Non-pigmented ciliary epithelial cell (primary cell): ENCODE measurements around the gene DACT1.

Source experiments
- DNase-seq: peaks from one replicate; pipeline ENCODE4 v3.0.0-alpha.2; 2010; ENCODE audit warnings: low read depth

The DACT1 gene

GRCh38 chr14:58636129-58636528 lies 1.6 kb upstream of the DACT1 start:
- DNase-seq = no peak

GRCh38 chr14:58637040-58637390 lies 747 bp upstream of the DACT1 start:
- DNase-seq = peak; percentile 72

DNA sequence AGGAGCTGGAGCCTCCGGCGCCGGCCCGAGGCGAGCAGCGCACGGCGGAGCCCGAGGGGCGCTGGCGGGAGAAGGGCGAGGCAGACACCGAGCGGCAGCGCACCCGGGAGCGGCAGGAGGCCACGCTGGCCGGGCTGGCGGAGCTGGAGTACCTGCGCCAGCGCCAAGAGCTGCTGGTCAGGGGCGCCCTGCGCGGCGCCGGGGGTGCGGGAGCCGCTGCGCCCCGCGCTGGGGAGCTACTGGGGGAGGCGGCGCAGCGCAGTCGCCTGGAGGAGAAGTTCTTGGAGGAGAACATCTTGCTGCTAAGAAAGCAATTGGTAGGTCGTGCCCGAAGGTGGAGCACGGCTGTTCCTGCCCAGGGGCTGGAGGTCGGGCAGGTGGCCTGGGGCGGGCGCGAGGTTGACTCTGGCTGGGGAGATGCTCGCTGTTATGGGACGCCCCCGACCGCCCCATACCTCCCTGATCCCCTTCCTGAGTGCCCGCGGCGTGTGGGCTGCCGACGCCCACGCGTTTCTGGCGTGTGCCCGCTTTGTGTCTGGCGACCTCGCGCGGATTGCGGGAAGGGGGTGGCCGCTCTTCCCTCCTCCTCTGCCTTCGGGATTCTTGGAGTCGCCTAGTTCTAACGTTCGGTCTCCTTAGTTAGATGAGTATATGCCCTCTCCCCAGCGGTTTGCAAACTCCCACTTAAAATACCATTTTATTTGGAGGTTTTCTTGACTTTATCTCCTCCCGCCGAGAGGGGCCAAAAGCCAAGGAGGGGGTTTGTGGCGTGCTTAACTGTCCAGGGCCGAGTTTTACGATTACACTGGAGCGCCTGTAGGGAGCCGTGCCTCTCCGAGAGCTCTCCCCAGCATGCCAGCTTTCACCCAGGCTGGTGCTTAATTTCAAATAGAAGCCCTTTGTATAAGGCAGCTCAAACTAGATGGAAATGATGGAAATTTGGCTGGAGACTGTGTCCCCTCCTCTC lies 752 bp downstream of the DACT1 start:
- no peak for DNase-seq

GRCh38 chr14:58639198-58639565 lies 1.4 kb downstream of the DACT1 start:
- no peak for DNase-seq

DNA sequence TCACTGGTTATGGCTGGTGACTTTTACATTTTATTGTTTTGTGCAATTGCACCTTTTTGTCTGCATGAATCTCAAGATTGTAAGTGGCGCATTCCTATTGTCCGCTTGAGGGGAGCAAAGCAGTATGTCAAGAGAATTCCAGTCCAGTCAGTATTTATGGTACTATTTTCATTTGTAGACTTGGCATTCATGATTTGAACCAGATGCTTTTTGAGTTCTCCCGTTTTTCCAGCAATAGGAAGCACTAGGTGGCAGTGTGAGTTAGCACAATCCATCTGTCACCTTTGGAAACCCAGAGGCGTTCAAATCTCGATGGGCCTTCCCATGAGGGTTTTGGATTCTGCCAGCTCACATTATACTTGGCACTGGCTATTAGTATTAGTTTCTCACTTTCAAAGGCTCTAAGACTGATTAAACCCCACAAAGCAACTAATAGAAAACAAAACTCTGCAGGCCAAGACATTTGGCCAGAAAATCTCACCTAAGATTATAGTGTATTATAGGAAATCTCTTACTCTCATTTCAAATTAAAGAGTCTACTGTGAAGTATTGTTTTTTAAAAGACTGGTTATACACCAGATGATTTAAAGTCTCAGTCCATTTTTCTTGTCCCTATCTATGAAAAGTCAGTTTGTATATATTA lies 2.2 kb downstream of the DACT1 start:
- peak; percentile 68 for DNase-seq

DNA sequence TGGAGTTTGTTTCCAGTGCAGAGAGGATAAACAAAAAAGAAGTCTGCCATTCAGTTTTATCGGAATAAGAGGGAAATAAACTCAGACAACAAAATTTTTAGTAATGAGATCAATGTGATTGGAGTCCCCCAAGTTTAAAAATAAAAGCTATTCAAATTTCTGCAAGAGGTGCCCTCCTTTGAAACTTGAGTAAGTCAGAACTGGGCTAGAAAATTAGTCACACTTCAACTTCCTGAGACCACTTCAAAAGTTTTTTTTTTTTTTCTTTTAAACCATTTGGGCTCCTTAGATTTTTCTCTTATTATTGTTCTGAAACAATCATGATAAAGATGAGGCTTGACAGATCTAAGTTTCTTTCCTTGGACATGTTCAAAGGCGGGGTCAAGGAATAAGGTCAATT lies 3.2 kb downstream of the DACT1 start:
- no peak for DNase-seq

GRCh38 chr14:58641509-58641908 lies 3.7 kb downstream of the DACT1 start:
- no peak for DNase-seq

DNA sequence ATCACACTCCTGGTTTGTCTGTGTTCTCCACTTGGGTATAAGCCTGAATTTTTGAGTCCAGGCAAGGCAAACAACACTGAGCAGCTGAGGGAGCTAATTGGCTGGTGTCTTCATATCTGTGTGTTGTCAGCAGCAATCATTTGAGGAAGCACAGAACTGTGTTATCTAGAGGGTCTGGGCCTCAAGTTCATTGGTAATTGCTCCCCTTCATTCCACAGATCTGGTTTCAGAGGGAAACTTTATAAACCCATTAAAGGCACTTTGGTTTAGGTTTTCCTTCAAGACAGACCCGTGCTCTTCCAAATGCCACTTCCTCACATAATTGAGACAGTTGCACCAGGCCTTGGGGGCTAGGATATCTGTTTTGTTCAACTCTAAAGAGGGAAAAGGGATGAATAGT lies 5.6 kb downstream of the DACT1 start:
- DNase-seq = no peak

- DNase-seq = no peak
Observed at GRCh38 chr14:58645641-58646040, 7.9 kb downstream of the DACT1 start.

- DNase-seq = no peak
Observed at GRCh38 chr14:58646479-58646878, 8.7 kb downstream of the DACT1 start.

- DNase-seq = no peak
Observed at GRCh38 chr14:58647777-58648176, 10.0 kb downstream of the DACT1 start.

DNA sequence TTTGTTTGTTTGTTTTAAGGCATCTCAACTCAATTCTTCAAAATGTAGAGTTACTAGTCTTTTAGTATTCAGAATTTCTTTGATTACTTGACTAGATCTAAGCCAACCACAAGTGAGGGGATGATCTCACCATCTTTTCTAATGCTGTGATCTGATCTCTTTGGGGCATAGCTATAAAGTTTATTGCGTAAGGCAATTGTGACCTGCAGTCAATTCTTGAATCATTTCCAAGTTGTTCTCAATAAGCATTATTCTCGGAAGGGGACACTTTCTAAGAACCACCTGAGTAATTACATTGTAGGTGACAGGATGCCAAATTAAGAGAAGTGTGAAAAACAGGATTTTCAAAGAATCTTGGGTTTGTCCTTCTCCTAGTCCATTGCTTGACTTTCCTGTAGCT lies 13.1 kb downstream of the DACT1 start:
- DNase-seq = no peak

DNA sequence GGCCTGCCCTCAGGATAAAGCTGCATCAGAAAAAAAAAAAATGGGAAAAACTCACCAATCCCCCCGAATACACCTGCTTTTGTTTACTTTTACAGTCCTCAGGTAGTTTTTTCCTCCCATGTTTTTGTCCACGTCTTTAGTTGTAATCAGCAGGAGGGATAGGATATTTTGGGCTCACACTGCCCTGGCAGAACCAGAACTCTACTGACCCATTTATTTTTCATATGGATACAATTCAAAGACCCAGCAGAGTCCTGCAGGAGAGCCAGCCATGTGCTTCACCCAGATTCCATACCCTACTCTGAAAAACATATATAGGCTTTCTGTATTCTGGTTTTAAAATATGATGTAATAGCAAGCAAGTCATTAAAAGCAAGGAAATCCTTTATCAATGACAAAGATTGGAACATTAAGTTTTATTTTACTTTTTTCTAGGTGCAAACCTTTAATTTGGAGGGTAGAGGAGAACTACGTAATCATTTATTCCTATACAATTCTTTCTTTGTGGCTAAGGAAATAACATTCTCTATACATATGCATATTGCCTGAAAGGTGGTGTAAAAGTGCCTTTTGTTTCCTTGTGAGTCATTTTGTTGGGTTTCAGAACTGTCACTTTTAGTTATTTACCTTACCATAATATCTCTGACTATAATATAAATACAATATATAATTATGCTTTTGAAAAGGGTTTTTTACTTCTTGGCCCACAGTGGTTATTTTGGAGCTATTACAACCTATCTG lies 19.1 kb downstream of the DACT1 start:
- DNase-seq = no peak

DNA sequence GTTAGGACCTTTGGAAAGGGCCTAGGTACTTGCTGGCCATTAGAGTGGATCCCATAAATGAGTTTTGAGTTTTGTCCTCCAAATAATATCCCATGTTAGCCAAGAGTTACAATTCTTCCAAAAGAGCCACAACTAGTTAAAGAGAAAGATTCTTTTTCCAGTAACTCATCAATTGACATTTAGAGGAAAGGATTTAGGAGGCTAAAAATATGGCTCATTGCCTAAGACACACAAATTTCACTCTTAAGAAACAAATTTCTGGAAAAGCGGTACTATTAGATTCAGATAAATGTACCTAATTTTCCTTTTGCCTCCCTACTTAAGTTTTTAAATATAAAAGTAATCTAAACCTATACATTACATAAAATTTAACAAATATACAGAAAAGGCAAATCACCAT lies 21.3 kb downstream of the DACT1 start:
- no peak for DNase-seq

GRCh38 chr14:58659846-58660245 lies 22.1 kb downstream of the DACT1 start:
- DNase-seq = no peak

DNA sequence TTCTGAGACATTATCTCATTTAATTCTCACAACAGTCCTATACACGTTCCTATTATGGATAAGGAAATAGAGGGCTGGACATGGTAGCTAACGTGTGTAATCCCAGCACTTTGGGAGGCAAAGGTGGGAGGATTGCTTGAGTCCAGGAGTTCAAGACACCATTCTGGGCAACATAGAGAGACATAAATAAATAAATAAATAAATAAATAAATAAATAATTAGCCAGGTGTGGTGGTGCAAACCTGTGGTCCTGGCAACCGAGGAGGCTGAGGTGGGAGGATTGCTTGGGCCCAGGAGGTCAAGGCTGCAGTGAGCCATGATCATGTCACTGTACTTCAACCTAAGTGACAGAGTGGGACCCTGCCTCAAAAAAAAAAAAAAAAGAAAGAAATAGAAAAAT lies 22.6 kb downstream of the DACT1 start:
- DNase-seq = no peak

DNA sequence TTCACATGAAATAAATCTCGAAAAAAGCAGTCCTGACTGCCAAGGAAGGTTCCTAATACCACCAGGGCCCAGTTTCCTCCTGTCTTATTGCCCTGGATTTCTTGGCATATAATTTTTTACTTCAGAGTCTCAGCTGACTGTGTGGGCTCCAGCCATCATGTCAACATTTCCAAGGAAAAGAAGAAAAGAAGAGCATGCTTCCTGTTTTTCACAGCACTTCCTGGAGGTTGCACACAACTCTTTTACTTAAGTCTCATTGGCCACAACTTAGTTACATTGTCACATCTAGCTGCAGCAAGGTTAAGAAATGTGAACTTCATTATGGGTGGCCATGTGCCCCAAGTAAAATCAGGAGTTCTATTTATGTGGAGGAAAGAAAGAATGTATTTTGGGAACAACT lies 24.3 kb downstream of the DACT1 start:
- no peak for DNase-seq

GRCh38 chr14:58662759-58663158 lies 25.0 kb downstream of the DACT1 start:
- no peak for DNase-seq

- DNase-seq = peak; percentile 95
Observed at GRCh38 chr14:58663494-58664111, 25.8 kb downstream of the DACT1 start.

DNA sequence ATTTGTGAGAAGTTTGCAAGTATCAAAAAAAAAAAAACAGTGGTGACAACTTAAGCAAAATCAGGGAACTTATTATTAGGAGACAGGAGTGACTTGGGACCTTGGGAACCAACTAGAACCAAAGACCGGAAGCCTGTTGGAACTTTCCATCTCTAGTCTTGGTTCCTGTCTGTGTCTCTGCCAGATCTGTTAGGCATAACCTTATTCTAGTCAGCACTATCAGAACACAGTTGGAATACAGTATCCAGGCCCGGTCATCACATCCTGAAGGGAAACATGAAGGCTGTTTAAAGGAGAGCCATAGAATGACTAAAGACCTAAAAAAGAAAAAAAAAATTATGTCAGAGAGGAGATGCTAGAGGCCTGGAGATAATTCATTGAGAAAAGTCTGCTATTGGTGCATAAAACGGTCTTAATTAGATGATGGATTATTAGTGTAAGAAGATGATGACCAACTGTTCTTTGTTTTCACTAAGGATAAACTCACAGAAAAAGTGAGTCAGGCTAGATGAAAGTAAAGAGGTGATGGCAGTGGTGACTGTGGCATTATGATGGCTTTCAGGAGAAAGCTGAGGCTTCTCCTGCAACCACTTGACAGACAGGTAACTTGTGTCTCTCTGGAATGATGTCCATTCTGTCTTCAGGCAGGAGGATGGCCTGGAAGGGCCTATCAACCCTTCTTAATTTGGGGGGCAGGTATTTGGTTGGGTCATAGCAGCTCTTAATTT lies 28.2 kb downstream of the DACT1 start:
- DNase-seq = no peak

DNA sequence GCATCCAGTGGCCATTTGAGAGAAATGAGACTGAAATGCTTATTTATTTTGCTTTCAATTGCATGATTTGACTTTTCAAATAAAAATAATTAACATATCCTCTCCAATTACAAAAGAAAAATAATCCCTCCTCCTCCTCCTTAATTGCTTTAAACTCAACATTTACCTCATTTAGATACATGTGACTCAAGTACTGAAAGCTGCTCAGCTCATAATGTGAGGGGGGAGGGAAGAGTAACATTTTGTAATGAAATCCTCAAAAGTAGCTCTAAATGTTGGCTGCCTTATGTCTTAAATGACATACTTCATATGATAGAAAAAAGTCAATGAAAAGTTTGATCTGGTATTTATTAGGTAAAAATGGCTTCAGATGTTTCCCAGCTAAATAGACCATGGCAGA lies 29.0 kb downstream of the DACT1 start:
- DNase-seq = no peak

- no peak for DNase-seq
Observed at GRCh38 chr14:58667900-58668299, 30.1 kb downstream of the DACT1 start.
